BJ (cell line): ENCODE results near the gene NELL2. TPM values are rescaled to one million over a fixed set of nuclear protein-coding genes. Genes with fewer than 3 reads are reported as not detected.
"Not testable (repeated sequence)": the region's sequence is repeated elsewhere in the genome, so short reads cannot be mapped to it uniquely, and the experiment has no call there.

Experiments
- CTCF ChIA-PET: fragments of 350-600 bp; formaldehyde crosslinking; extraction: SDS; loops from one replicate; lab custom pipeline; 2021; ENCODE audit warnings: antibody characterized with exemption, inconsistent platforms; lab: Yijun Ruan, JAX
- POLR2A ChIA-PET: fragments of 300-600 bp; sonication (Branson Sonifier 250); formaldehyde crosslinking; extraction: SDS; loops from one replicate; lab custom pipeline; 2021; ENCODE audit warnings: antibody characterized with exemption; lab: Charles Lee
- DNase-seq: peaks from one replicate; pipeline ENCODE4 v3.0.0-alpha.2; 2011; ENCODE audit warnings: low read depth
- H3K27me3 ChIP-seq: 2 replicates; pipeline ENCODE4 v1.6.0; 2011; ENCODE audit warnings: low read length; ENCODE audit not compliant: control insufficient read depth, insufficient read depth
- H3K36me3 ChIP-seq: 2 replicates; pipeline ENCODE4 v1.5.1; 2011; ENCODE audit warnings: low read length; ENCODE audit not compliant: control insufficient read depth, insufficient read depth
- H3K4me3 ChIP-seq: 2 replicates; pipeline ENCODE4 v1.5.1; 2011; ENCODE audit warnings: low read depth, mild to moderate bottlenecking, control low read depth, low read length
- polyA plus RNA-seq: library from polyadenylated mRNA; depleted of rRNA; stranded (reverse); fragments of >200 nt; gene quantifications from 2 replicates; pipeline ENCODE4 v1.2.3, GENCODE V29; 2011
- TF ChIP-seq, protein P1 (sequence below): IDR thresholded peaks from 2 replicates; pipeline ENCODE4 v1.5.1; 2011; ENCODE audit warnings: low read depth, mild to moderate bottlenecking, control low read depth, inconsistent platforms, low read length, moderate library complexity; ENCODE audit not compliant: insufficient read depth

The NELL2 gene
- polyA plus RNA-seq, 1 experiment: 0.23 TPM

DNA sequence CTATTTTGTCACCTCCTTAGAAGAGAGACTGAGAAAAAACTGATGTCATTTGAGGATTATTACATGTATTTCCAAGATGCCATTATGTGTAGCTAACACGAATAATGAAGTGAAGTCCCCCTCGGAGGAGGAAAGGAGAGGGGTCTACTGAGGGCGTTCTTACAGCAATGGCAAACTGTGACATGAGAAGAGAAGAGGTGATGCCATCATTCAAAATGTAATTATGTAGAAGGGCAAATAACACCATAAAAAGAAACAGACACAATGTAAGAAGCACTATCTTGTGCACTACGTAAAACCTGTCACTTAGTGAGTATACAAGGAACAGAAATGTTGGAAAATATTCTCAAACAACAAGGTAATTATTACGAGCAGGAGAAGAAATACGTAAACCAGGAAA, 126.5 kb downstream of the NELL2 start:
- Histone ChIP-seq H3K36me3 (no peaks in the 10 kb centered on the region), H3K27me3 (no peaks in the 10 kb centered on the region), H3K4me3 (no peak overlapping the region)
- ChIA-PET POLR2A (no interaction called here), CTCF (no interaction called here)
- DNase-seq: no peak
- TF ChIP-seq, protein P1, sequence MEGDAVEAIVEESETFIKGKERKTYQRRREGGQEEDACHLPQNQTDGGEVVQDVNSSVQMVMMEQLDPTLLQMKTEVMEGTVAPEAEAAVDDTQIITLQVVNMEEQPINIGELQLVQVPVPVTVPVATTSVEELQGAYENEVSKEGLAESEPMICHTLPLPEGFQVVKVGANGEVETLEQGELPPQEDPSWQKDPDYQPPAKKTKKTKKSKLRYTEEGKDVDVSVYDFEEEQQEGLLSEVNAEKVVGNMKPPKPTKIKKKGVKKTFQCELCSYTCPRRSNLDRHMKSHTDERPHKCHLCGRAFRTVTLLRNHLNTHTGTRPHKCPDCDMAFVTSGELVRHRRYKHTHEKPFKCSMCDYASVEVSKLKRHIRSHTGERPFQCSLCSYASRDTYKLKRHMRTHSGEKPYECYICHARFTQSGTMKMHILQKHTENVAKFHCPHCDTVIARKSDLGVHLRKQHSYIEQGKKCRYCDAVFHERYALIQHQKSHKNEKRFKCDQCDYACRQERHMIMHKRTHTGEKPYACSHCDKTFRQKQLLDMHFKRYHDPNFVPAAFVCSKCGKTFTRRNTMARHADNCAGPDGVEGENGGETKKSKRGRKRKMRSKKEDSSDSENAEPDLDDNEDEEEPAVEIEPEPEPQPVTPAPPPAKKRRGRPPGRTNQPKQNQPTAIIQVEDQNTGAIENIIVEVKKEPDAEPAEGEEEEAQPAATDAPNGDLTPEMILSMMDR: no peak

DNA sequence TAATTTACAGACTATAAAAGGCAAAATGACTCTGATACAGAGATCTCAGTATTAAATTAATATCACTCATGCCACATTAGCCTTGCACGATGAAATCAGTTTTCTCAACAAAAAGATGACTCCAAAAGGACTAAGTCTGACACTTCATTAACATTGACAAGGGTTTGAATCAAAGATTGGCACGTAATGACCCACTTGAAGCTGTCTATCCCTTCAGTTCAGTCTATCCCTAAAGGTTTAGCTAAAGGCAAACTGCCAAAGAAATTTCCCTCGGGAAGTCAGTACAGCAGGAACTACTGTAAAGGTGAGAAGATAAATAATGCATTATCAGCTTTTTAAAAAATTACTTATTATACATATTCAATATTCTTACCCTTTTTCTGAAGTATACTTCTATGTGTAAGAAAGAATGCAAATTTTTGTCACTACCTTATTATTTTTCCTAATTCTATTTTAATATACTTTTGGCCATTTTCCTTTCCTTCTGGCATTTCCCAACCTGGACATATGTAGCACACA, 127.1 kb downstream of the NELL2 start:
- no peak for DNase-seq
- ChIA-PET CTCF (no interaction called here), POLR2A (no interaction called here)
- TF ChIP-seq, protein P1: no peak
- Histone ChIP-seq H3K27me3 (no peaks in the 10 kb centered on the region), H3K36me3 (no peaks in the 10 kb centered on the region), H3K4me3 (no peak overlapping the region)

DNA sequence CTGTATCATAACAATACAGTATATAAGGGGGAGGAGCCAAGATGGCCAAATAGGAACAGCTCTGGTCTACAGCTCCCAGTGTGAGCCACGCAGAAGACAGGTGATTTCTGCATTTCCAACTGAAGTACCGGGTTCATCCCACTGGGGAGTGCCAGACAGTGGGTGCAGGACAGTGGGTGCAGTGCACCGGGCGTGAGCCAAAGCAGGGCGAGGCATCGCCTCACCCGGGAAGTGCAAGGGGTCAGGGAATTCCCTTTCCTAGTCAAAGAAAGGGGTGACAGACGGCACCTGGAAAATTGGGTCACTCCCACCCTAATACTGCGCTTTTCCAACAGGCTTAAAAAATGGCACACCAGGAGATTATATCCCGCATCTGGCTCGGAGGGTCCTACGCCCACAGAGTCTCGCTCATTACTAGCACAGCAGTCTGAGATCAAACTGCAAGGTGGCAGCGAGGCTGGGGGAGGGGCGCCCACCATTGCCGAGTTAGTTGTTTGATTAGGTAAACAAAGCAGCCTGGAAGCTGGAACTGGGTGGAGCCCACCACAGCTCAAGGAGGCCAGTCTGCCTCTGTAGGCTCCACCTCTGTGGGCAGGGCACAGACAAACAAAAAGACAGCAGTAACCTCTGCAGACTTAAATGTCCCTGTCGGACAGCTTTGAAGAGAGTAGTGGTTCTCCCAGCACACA, 134.7 kb downstream of the NELL2 start:
- POLR2A ChIA-PET, H3K27me3 ChIP-seq, H3K4me3 ChIP-seq, H3K36me3 ChIP-seq, DNase-seq, CTCF ChIA-PET: not testable (repeated sequence)

DNA sequence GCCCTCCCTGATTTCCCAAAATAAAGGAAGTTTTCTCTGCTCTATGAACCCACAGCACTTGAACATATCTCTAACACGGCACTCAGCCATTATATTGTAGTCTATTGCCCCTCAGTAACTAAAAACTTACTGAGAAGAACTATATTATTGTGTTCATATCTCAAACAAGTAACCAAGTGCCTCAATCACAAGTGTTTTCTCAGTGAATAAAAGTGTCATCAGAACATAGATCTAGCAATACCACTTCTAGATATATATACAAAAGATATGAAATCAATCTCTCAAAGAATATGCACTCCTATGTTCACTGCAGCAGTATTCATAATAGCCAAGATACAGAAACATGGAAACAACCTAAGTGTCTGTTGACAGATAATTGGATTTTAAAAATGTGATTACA, 138.1 kb downstream of the NELL2 start:
- CTCF ChIA-PET: interaction anchor here (0.7 kb wide), 1 partner anchor 338 kb away, joined by 3 read pairs; no protein-coding TSS in a partner anchor
- Histone ChIP-seq H3K36me3 (no peaks in the 10 kb centered on the region), H3K4me3 (no peak overlapping the region), H3K27me3 (no peaks in the 10 kb centered on the region)
- no peak for DNase-seq
- POLR2A ChIA-PET: no interaction called here
- TF ChIP-seq, protein P1: no peak

DNA sequence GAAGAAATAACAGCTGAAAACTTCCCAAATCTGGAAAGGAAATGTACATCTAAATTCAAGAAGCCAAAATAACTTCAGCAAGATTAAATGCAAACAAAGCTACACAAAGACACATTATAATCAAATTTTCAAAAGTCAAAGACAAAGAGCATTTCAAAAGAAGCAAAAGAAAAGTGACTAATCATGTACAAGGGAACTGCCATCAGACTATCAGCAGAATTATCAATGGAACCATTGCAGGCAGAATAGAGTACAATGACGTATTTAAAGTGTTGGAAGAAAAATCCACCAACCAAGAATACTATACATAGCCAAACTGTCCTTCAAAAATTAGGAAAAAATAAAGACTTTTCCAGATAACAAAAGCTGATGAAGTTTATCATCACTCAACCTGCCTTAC, 147.5 kb downstream of the NELL2 start:
- Histone ChIP-seq H3K36me3 (no peaks in the 10 kb centered on the region), H3K4me3 (no peak overlapping the region), H3K27me3 (no peaks in the 10 kb centered on the region)
- POLR2A ChIA-PET: no interaction called here
- CTCF ChIA-PET: no interaction called here
- no peak for DNase-seq
- TF ChIP-seq, protein P1: no peak

DNA sequence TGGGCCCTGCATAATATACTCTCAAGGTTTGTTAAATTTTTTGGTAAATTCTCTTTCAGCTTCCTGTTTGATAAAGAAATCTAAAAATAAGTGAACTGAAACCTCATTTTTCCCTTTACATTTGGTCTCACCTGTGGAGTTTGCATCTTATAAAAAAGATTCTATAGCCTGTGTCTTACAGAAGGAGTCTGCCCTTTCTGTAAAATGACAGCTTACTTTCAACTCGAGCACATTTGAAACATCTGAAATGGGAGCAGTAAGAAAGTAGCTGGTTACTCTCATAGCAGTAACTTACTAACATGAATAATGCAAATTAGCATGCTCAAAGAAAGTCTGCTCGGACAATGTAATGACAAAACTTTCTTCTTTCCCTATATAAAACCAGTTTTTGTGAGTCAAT, 155.8 kb downstream of the NELL2 start:
- TF ChIP-seq, protein P1: no peak
- ChIA-PET CTCF (no interaction called here), POLR2A (no interaction called here)
- no peak overlapping the region for H3K4me3 ChIP-seq
- no peaks in the 10 kb centered on the region for H3K36me3 ChIP-seq
- no peaks in the 10 kb centered on the region for H3K27me3 ChIP-seq
- DNase-seq: no peak
